Raji (cell line): ENCODE measurements around the gene DOCK11.

Experiments
- POLR2A ChIP-seq: IDR thresholded peaks from 2 replicates; pipeline ENCODE4 v1.6.1; 2011; ENCODE audit warnings: low read depth, low read length, control low read depth; ENCODE audit not compliant: insufficient read depth

DOCK11 gene

DNA sequence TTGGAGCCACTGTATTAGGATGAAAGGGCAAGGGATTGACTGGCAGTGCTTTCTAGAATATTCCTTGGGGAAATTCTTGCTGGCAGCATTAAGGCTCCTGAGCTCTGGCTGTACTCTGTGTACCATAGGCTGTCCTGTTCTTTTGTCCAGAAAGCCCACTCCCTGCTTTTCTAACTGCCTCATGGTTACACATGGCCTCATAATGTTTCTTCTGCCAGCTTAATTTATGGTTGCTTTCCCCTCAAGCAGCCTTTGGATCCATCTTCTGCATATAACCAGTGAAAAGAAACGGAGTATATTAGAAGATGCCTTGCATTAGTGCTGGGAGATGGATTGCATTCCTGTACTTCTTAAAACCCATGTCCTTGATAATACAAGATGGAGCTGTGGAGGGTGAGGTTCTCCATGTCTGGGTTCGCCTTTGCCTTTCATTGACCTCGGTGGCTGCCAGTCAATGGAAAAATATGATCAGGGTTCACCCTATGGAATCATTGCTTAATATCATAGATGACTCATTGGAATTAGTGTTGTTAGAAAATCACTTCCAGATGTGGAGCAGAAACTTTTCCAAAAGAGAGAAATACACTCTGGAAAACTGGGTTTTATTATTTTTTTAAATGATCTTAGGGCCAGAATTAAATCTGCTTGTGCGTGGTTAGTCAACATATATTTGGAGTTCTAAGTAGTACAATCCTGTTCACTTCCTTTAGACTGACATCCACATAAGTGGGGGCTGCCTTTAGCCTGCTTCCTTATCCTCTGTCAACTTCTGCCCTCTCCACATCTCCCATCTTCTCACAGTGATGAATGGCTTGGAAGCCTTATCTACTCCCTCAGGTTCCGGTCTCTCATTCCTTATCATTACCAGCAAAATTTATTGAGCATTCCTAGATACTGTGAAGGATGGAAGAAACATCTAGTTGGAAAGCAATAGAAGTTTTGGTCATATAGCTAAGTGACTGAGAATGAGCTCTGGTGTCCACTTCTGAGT lies 24.9 kb downstream of the DOCK11 start:
- no peak for TF ChIP-seq POLR2A

- no peak for TF ChIP-seq POLR2A
Observed at GRCh38 chrX:118521435-118521834, 25.8 kb downstream of the DOCK11 start.

DNA sequence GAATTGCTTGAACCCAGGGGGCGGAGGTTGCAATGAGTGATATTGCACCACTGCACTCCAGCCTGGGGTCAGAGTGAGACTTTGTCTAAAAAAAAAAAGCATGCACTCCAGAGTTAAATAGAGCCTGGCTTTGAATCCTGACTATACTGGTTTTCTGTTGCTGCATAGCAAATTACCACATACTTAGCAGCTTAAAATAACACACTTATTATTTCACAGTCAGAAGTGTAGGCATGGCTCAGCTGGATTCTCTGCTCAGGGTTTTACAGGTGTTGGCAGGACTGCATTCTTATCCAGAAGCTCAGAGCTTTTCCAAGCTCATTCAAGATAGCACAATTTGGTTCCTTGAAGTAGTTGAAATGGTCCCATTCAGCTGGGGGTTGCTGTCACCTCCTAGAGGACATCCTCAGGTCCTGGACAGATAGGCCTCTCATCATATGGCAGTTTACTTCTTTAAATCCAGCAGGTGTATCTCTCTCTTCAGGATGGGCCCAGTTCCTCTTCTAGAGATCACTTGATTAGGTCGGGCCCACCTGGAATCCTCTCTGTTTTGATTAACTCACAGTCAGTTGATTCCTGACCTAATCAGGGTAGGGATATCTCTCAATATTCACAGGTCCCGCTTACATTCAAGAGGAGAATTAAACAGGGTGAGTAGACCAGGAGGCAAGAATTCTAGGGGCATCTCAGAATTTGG lies 26.8 kb downstream of the DOCK11 start:
- no peak for TF ChIP-seq POLR2A

- TF ChIP-seq POLR2A: no peak
Observed at GRCh38 chrX:118523920-118524319, 28.3 kb downstream of the DOCK11 start.

- TF ChIP-seq POLR2A: no peak
Observed at GRCh38 chrX:118524344-118524743, 28.7 kb downstream of the DOCK11 start.

- TF ChIP-seq POLR2A: no peak
Observed at GRCh38 chrX:118525174-118525730, 29.6 kb downstream of the DOCK11 start.

- no peak for TF ChIP-seq POLR2A
Observed at GRCh38 chrX:118526149-118526548, 30.5 kb downstream of the DOCK11 start.

DNA sequence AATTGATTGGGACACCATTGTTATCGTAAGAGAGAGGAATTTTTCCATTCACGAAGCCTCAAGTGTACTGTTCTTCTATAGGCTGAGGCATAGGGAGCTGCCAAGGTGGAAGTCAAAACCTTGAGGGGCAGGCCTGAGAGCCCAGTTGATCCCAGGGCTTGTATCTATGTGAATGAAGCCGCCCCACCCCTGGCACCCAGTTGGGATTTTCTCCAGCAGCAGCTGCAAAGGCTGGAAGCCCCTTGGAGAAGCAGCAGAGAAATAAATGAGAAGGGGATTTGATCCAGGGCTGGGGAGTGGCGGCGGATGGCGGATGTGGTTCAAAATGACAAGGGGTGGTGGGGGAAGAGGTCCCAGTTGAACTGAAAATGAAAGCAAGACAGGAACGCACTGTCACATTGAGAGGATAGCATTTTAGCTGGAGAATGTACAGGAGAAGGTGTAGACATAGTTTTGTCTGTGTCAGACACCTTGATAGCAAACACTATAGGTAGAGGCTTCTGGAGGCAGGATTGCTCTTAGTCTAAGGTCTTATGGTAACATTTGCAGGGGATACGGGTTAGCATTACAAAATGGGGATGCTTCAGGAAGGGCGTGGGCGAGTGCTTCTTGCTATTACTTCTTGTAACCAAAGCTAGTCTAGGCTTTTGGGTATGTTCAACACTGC lies 32.6 kb downstream of the DOCK11 start:
- peak; percentile 36 for TF ChIP-seq POLR2A

DNA sequence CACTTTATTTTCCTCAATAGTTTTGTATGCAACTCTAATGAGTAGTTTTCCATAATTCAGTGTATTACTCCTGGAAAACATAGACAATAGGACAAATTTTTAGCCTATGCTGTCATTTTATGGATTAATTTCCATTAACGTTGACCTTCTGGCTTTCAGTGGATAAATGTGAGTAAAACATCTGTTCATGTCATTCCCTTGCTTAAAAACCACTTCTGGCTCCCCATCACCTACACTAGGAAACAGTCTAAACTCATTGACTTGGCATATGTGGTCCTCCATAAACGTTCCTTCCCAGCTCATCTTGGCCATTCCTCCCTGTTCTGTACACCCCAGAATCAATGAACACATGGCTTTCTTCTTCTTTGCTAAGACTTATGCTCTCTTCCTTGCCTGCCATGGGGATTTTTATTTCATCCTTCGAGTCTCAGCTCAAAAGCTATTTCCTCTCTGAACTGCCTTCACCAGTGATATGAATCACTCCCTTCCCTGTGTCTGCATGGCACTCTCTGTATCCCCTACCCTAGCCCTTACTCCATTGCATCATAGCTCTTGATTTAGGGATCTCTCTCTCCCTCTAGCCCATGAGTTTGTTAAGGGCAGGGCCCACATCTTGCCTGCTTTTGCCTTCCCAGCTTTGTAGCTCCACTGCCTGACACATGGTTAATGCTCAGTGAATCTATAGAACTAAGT lies 34.8 kb downstream of the DOCK11 start:
- no peak for TF ChIP-seq POLR2A

DNA sequence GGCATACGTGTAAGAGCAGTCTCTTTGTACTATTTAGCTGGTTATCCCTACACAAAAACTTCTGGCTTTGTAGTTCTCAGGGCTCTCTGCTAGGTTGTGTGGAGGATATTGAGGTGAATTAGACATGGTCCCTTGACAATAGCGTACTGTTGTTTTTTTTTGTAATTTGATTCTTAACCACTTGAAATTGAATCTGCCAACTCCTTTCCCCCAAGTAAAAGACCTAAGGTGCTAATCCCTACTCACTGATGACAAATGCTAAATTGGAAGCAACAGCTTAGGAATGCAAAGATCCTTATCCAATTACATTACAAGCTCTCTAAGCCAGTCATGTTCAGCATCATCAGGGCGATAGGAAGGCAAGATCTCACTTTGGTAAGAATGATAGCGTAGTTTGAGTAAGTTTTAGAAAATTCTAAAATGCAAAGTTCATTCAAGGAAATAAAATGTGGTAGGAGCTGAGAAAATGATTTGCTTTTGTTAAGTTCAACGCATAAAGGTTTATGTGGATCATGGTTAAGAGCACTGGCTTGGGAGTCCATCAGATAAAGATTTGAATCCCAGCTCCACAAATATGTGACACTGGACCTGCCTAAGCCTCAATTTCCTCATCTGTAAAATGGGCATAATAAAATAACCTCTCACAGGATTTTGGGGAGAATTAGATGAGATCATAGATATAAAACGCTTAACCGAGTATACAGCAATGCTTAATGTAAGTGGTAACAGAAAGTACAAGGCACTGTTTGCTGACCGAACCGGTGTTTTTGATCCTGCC lies 39.3 kb downstream of the DOCK11 start:
- no peak for TF ChIP-seq POLR2A

GRCh38 chrX:118536204-118536603 lies 40.6 kb downstream of the DOCK11 start:
- TF ChIP-seq POLR2A: no peak

DNA sequence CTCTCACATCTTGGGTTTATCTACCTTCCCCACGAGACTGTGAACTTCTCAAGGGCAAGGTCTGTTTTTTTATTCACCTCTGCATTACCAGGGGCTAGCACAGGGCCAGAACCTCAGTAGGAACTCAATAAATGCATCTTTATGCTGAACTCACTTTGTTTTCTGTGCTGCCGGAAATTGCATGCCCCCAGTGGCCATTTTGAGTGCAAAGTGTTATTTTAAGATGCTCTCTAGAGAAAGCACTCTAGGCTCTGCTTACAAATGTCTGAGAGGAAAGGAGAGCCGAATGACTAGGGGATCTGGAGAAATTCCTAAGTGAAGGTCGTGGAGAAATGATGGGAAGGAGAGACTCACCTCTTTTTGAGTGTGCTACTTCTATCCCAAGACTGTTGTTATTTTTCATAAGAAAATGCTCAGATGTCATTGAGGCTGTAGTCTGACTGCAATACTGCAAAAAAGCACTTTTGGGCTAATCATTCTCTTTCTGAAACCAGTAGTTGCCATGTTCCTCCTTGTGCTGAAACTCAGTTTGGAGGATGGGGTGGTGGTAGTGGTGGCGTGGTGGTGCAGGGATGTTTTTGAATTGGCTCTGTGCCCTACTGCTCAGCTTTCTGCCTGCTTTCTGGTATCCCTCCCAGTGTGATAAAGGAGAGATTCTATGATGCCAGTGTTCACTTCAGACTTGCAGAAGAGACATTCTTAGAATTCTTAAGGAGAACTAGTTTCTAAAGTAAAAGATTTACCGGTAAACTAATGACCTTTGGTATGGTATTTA lies 41.3 kb downstream of the DOCK11 start:
- no peak for TF ChIP-seq POLR2A

DNA sequence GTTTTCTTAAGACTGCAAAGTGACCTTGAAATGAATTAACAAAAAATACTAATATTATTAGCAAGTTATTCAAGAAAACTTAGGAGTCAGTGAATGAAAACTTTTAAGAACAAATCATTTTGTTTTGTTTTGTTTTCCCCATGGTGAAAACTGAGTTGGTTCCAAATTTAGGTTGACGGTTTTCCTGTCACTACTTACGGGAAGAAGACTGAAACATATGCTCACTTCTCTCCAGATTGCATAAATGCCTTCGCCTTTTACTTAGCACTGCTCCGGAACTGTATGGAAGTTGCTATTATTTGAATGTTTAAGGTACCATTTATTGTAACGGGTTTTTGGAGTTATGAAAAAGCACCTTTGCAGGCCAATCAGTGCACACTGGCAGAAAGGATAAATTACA lies 42.8 kb downstream of the DOCK11 start:
- no peak for TF ChIP-seq POLR2A
